Bronchial epithelial cell (primary cell): ENCODE data around the gene GPX3. TPM values are rescaled to one million over a fixed set of nuclear protein-coding genes. Genes with fewer than 3 reads are reported as not detected.

Source experiments
- DNase-seq: peaks from one replicate; pipeline ENCODE4 v3.0.0-alpha.2; 2010; ENCODE audit warnings: low read depth
- FAIRE-seq: peaks from 2 replicates; lab custom pipeline; 2011; peaks lifted over from hg19 to GRCh38; lab: Jason Lieb, UNC
- H3K27me3 ChIP-seq: 2 replicates; pipeline ENCODE4 v1.5.1; 2011; ENCODE audit warnings: low read length; ENCODE audit not compliant: control insufficient read depth, insufficient read depth
- H3K36me3 ChIP-seq: 2 replicates; pipeline ENCODE4 v1.5.1; 2011; ENCODE audit warnings: low read length; ENCODE audit not compliant: control insufficient read depth, insufficient read depth
- H3K4me3 ChIP-seq: 2 replicates; pipeline ENCODE4 v1.5.1; 2011; ENCODE audit warnings: mild to moderate bottlenecking, low read depth, low read length, control low read depth
- CTCF ChIP-seq: IDR thresholded peaks from 2 replicates; pipeline ENCODE4 v1.5.1; 2011; ENCODE audit warnings: mild to moderate bottlenecking, moderate library complexity, low read length, control low read depth, inconsistent platforms; ENCODE audit not compliant: insufficient read depth, severe bottlenecking
- total RNA-seq: library from RNA; depleted of rRNA; stranded (reverse); fragments of >200 nt; gene quantifications from 2 replicates; pipeline ENCODE4 v1.2.1, GENCODE V29; 2014

Gene GPX3
- total RNA-seq, 1 donor from 2014 or later = 79.0 TPM

- DNase-seq = no peak
- Histone ChIP-seq H3K4me3 (no peak overlapping the region), H3K36me3 (peaks cover 44% of the 10 kb centered on the region), H3K27me3 (no peaks in the 10 kb centered on the region)
- FAIRE-seq = no peak
- TF ChIP-seq CTCF = no peak
These were observed 9.0 kb downstream of the GPX3 start for GRCh38 chr5:151029179-151030055.

GRCh38 chr5:151030056-151030336 is 9.6 kb downstream of the GPX3 start:
- FAIRE-seq = no peak
- Histone ChIP-seq H3K36me3 (peaks cover 43% of the 10 kb centered on the region), H3K4me3 (no peak overlapping the region), H3K27me3 (no peaks in the 10 kb centered on the region)
- no peak for TF ChIP-seq CTCF
- no peak for DNase-seq

GRCh38 chr5:151030379-151030778 is 10.0 kb downstream of the GPX3 start:
- FAIRE-seq (no peak), DNase-seq (no peak)
- no peak for TF ChIP-seq CTCF
- peaks cover 43% of the 10 kb centered on the region for H3K36me3 ChIP-seq
- no peaks in the 10 kb centered on the region for H3K27me3 ChIP-seq
- no peak overlapping the region for H3K4me3 ChIP-seq

GRCh38 chr5:151031554-151031953 is 11.2 kb downstream of the GPX3 start:
- Histone ChIP-seq H3K27me3 (no peaks in the 10 kb centered on the region), H3K36me3 (peaks cover 42% of the 10 kb centered on the region), H3K4me3 (no peak overlapping the region)
- peak; percentile 32 for FAIRE-seq
- TF ChIP-seq CTCF = no peak
- no peak for DNase-seq

GRCh38 chr5:151033217-151033934 is 13.0 kb downstream of the GPX3 start:
- DNase-seq = no peak
- Histone ChIP-seq H3K4me3 (no peak overlapping the region), H3K36me3 (peaks cover 37% of the 10 kb centered on the region), H3K27me3 (no peaks in the 10 kb centered on the region)
- no peak for FAIRE-seq
- no peak for TF ChIP-seq CTCF
